T-helper 2 cell treated with Interferon-gamma antibody and Interleukin-4, amounts not matched to agents 100 ng/mL and 5 ng/mL, for 36 hours (primary cell): ENCODE measurements around the gene MTO1. TPM values are rescaled to one million over a fixed set of nuclear protein-coding genes. Genes with fewer than 3 reads are reported as not detected.
"Not testable (repeated sequence)": the region's sequence is repeated elsewhere in the genome, so short reads cannot be mapped to it uniquely, and the experiment has no call there.

Source experiments
- intact Hi-C: fragments of 100-400 bp; cut with micrococcal nuclease; formaldehyde crosslinking; loops from one replicate; pipeline ENCODE4 v1.15.1; 2023
- total RNA-seq: library from RNA; stranded (reverse); gene quantifications from 2 replicates; pipeline ENCODE4 v1.2.3, GENCODE V29; 2022

MTO1 gene
- total RNA-seq, 1 donor from 2014 or later: 48.0 TPM

DNA sequence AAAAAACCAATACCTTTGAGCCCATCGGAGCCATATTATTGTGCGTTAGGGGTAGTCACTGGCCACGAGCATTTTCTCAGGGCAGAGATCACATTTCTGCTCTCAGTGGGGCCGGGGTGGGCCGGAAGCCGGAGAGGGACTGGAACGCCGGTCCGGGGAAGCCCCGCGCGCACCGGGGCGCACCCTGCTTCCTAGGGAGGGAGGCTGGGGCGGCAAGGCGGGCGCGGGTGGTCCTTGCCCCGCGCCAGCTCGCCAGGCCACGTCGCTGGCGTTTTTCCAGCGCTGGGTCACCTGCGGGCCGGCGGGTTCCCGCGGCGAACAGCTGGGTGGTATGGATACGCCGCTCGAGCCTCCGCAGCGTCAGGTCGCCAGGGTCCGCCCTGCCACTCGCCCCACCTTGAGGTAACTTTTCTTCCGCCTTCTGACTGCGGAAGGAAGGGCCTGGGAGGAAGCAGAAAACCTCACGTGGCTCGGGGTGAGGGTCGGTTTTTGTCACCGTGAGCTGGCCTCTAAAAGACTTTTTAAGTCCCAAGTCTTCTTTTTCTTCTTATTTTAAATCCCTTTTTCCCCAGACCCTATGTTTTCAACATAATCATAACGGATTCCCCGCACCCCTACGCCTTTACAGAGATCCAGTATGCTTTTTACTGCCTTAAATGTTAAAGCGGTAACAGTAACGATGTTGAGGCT, 62.0 kb downstream of the MTO1 start:
- intact Hi-C loops: loop anchor here (1.0 to 5.0 kb wide), 4 partner anchors 57 to 1719 kb away; partner anchors contain the start of genes COX7A2 and KCNQ5

DNA sequence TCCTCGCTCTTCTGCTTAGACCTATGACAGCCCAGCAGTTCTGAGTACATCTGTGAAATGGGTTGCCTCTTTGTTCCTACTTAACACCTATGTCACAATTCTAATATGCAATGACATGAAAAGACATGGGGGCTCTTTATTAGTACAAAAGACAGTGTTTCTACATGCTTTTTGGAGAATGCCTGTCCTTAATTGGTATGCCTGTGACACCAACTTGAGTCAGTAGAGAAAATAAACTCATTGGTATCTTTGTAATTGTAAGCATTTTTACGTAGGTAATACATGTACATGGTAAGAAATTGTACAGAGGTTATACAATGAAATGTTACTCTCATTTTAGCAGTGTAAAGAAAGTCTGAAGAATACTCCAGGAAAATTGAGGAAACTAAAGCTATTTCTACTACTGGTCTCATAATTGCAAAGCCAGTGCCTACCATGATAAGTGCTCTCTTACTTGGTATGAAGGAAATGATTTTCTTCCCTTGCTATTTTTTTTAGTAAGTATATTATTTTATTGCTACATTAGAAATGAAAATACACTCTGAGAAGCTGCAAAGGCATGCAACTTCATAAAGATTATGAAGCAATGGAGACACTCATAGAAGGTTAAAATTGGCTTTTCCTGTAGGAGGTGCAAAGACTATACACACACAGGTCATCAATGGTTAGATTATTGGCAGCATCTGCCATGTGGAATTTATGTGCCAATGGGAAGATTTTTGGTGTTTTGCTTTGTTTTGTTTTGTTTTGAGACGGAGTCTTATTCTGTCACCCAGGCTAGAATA, 64.2 kb downstream of the MTO1 start:
- intact Hi-C loops: no loop called here

DNA sequence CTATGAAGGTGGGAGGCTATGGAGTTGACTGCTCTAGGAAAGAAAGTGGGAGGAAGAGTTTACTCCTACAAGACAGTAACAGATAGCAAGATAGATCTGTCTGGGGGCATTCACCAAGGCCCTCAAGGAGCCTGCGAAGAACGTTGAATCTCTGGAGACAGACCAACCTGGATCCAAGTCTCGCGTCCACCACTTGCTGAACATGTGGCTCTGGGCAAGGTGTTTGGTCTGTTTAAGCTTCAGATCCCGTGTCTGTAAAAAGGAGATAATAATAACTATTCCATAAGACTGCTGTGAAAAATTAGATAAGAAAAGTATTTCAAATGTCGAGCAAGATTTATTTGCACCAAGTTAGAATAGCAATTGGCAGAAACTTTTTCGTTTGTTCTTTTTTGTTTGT, 67.4 kb downstream of the MTO1 start:
- intact Hi-C loops: no loop called here

DNA sequence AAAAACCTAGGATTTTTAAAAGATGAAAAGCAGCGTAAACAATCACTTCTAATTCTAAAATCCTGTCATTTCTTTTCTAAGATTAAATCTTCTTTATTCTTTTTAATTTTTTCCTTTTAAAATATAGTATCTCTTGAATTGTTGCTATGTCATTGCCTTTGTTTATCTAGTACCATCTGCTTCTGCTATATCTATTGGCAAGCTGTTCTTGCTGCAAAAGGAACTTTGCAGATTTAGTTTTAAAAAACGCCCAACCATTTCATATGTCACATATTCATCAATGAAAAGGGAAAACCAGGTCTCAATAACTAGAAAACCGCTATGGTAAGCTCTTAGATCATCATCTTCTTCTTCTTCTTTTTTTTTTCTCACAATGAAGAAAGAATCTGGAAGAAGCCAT, 70.8 kb downstream of the MTO1 start:
- intact Hi-C loops: no loop called here

DNA sequence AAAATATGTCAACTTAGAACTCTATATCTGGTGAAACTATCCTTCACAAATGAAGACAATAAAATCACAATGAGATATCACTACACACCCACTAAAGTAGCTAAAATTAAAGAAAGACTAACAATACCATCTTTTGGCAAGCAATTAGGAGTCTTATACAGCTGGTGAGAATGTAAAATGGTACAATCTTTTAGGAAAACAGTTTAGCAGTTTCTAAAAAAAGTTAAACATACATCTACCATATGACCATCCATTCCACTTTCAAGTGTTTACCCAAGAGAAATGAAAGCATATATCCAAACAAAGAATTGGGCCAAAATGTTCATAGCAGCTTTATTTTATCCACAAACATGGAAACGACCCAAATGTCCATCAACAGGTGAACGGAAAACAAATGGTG, 73.1 kb downstream of the MTO1 start:
- intact Hi-C loops: no loop called here

DNA sequence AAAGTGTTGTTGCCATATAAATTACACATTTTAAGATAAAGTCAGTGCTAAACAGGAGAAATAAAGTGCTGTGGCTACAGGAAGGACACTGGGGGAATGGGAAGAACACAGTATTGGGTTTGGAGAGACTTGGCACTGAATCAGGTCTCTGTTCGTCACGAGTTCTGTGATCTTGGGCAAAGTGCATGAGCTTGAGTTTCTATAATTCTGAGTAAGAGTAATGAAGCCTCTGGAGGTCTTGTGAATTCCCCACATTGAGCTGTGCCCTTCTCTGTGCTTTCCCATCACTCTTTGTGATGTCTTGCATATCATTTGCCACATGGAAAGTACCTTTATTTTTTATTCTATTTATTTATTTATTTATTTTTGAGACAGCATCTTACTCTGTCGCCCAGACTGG, 76.1 kb downstream of the MTO1 start:
- intact Hi-C loops: no loop called here

DNA sequence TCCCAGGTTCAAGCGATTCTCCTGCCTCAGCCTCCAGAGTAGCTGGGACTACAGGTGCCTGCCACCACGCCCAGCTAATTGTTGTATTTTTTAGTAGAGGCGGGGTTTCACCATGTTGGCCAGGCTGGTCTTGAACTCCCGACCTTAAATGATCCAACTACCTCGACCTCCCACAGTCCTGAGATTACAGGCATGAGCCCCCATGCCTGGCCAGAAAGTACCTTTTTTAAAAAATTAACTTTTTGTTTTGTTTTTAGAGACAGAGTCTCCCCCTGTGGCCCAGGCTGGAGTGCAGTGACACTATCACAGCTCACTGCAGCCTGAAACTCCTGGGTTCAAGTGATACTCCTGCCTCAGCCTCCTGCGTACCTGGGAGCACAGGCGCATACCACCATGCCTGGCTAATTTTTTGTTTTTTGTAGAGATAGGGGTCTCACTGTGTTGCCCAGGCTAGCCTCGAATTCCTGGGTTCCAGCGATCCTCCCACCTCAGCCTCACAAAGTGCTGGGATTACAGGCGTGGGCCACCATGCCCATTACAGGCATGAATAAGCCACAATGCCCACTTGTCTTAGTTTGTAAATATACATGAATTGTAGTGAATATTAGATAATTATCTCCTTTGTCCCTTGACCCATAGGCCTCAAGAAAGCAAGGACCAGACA, 76.7 kb downstream of the MTO1 start:
- intact Hi-C loops: no loop called here

DNA sequence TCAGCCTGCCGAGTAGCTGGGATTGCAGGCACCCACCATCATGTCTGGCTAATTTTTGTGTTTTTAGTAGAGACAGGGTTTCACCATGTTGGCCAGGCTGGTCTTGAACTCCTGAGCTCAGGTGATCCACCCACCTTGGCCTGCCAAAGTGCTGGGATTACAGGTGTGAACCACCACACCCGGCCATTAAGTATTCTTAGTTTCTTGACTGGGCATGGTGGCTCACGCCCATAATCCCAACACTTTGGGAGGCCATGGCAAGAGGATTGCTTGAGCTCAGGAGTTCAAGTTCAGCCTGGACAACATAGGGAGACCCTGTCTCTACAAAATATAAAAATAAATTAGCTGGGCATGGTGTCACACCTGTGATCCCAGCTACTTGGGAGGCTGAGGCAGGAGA, 80.9 kb downstream of the MTO1 start:
- intact Hi-C loops: not testable (repeated sequence)

DNA sequence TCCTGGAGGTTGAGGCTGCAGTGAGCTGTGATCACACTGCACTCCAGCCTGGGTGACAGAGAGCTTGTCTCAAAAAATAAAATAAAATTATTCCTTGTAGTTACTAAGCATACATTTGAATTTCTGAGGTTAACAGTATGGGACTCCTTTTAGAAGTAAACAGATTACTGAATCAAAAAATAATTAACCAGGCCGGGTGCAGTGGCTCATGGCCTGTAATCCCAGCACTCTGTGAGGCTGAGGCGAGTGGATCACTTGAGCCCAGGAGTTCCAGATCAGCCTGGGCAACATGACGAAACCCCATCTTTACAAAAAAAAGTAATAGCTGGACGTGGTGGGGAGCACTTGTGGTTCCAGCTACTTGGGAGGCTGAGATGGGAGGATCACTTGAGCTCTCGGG, 81.4 kb downstream of the MTO1 start:
- intact Hi-C loops: no loop called here

DNA sequence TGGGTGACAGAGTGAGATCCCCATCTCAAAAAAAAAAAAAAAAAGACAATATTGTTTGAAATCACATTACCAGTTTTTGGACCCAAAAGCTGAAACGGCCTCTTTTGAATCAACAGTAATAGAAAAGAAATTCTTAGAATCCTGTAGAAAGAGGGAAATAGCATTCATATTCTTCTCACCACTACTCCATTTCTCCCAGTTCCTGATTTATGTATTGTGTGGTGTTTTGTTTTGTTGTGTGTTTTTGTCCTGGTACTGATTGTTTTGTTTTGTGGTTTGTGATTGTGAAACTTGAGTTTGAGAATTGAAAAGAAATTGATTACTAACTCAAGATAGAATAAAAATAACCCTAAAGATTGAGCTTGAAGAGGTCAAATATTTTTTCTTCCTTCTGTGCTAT, 85.5 kb downstream of the MTO1 start:
- intact Hi-C loops: no loop called here

DNA sequence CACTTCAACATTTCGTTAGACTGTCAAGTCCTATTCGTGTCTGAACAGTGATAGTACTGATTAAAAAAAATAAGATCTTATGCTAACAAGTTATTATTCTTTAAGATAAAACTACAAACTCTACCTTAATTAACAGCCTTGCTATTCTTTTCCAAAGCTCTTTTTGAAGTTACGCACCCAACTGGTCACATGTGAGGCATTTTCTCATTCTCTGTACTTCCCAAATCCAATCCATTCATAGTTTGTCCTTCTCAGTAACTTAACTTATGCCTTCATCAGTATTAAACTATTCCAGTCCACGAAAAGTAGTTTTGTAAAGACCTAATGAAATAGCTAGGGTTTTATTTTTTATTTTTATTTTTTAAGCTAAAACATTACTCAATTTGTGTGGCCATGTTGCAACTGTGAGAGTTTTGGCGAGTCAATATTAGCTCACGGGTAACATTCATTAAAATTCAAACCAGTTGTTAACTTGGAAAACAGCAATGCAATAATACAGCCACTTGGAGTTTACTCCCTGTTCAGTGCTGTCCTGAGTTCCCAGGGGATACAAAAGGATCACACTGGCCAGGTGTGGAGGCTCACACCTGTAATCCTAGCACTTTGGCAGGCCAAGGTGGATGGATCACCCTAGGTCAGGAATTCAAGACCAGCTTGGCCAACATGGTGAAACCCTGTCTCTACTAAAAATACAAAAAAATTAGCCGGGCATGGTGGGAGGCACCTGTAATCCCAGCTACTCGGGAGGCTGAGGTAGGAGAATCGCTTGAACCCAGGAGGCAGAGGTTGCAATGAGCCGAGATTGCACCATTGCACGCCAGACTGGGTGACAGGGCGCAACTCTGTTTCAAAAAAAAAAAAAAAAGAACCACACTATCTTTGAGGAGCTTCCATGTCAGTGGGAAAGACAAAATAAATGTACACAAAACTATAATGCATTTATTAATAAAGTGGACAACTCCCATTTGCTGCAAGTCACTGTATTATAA, 87.2 kb downstream of the MTO1 start:
- intact Hi-C loops: no loop called here

DNA sequence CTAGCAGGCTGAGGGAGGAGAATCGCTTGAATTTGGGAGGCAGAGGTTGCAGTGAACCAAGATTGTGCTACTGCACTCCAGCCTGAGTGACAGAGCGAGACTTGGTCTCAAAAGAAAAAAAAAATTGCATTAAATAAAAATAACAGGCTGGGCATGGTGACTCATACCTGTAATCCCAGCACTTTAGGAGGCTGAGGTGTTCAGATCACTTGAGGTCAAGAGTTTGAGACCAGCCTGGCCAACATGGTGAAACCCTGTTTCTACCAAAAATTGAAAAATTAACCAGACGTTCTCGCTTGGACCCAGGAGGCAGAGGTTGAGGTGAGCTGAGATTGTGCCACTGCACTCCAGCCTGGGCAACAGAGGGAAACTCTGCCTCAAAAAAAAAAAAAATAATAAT, 89.6 kb downstream of the MTO1 start:
- intact Hi-C loops: not testable (repeated sequence)

DNA sequence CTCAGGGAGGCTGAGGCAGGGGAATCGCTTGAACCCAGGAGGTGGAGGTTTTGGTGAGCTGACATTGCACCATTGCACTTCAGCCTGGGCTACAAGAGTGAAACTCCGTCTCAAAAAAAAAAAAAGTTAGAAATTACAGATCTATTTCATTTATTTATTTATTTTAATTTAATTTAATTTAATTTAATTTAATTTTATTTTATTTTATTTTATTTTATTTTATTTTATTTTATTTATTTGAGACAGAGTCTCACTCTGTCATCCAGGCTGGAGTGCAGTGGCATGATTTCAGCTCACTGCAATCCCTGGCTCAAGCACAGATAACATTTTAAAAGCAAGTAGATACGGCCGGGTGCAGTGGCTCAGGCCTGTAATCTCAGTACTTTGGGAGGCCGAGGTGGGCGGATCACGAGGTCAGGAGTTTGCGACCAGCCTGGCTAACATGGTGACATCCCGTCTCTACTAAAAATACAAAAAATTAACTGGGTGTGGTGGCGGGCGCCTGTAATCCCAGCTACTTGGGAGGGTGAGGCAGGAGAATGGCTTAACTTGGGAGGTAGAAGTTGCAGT, 93.9 kb downstream of the MTO1 start:
- intact Hi-C loops: not testable (repeated sequence)

DNA sequence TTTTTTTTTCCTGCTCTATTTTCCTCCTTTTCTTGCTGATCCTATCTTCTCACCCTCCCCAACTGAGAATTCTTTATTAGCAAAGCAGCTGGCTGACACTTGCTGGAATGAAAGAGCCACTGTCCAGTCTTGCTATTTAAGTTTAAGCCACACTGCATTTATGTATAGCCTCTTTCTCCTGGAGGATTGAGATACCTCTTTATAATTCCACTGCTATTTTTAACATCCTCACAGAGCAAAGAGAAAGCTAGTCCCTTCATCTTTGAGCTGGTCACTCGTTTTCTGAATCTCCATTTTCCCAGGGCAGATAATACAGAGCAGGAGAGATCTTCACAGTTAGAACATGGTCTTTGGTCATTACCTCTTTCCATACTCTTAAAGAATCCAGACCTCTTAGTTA, 95.3 kb downstream of the MTO1 start:
- intact Hi-C loops: no loop called here

Other genes with a start within 250 kb of the MTO1 start
- 0.32 TPM in 1 of 2 replicates, not detected in the other for gene KHDC1L, start 236.2 kb upstream of the MTO1 start, total RNA-seq
- gene KHDC1, start 198.5 kb upstream of the MTO1 start, total RNA-seq: 6.5 and 7.2 TPM in 2 replicates
- not detected in 2 replicates for gene DPPA5, start 107.5 kb upstream of the MTO1 start, total RNA-seq
- gene KHDC3L, start 99.1 kb upstream of the MTO1 start, total RNA-seq: not detected in 2 replicates
- 0.66 and 0.84 TPM in 2 replicates for gene OOEP, start 91.8 kb upstream of the MTO1 start, total RNA-seq
- 1.3 TPM in 2 replicates for gene DDX43, start 66.9 kb upstream of the MTO1 start, total RNA-seq
- gene CGAS, start 9.4 kb upstream of the MTO1 start, total RNA-seq: 45.8 and 46.5 TPM in 2 replicates
- 8,824 and 8,837 TPM in 2 replicates for gene EEF1A1, start 59.3 kb downstream of the MTO1 start, total RNA-seq
- gene SLC17A5, start 192.3 kb downstream of the MTO1 start, total RNA-seq: 4.3 and 5.1 TPM in 2 replicates
- gene CD109, start 234.5 kb downstream of the MTO1 start, total RNA-seq: 15.8 and 18.6 TPM in 2 replicates